Measurements from ENCODE around the gene HEPACAM.

The HEPACAM gene

GRCh38 chr11:124898263-124898680, 37.6 kb downstream of the HEPACAM start:
- H3K36me3 Mint-ChIP-seq, result no peaks in the 10 kb centered on the region
- peaks cover 7% of the 10 kb centered on the region for H3K27me3 Mint-ChIP-seq
- no peak overlapping the region for H3K27ac Mint-ChIP-seq
- H3K9me3 Mint-ChIP-seq (ENCODE audit: low read depth), result no peaks in the 10 kb centered on the region
- H3K4me1 Mint-ChIP-seq (ENCODE audit: low read depth), result peaks cover 5% of the 10 kb centered on the region
- no peak overlapping the region for H3K4me3 Mint-ChIP-seq

- H3K36me3 Mint-ChIP-seq, result no peaks in the 10 kb centered on the region
- no peak within 1 kb of the TSS for H3K27ac Mint-ChIP-seq
- no peak within 1 kb of the TSS for H3K4me3 Mint-ChIP-seq
- no peaks in the 10 kb centered on the region for H3K9me3 Mint-ChIP-seq (ENCODE audit: low read depth)
- peaks cover 9% of the 10 kb centered on the region for H3K4me1 Mint-ChIP-seq (ENCODE audit: low read depth)
- peaks cover 7% of the 10 kb centered on the region for H3K27me3 Mint-ChIP-seq
These were observed 38.1 kb downstream of the HEPACAM start, which contains the start of gene ROBO4 for GRCh38 chr11:124897674-124898262. Gene ROBO4 (minus strand): TSS chr11:124897865. CDS start chr11:124897795, 70 bp downstream.

GRCh38 chr11:124896821-124897391, 38.9 kb downstream of the HEPACAM start:
- Mint-ChIP-seq H3K4me1 (ENCODE audit: low read depth) (peaks cover 9% of the 10 kb centered on the region), H3K27me3 (peaks cover 7% of the 10 kb centered on the region), H3K9me3 (ENCODE audit: low read depth) (no peaks in the 10 kb centered on the region), H3K27ac (no peak overlapping the region), H3K36me3 (no peaks in the 10 kb centered on the region), H3K4me3 (no peak overlapping the region)

DNA sequence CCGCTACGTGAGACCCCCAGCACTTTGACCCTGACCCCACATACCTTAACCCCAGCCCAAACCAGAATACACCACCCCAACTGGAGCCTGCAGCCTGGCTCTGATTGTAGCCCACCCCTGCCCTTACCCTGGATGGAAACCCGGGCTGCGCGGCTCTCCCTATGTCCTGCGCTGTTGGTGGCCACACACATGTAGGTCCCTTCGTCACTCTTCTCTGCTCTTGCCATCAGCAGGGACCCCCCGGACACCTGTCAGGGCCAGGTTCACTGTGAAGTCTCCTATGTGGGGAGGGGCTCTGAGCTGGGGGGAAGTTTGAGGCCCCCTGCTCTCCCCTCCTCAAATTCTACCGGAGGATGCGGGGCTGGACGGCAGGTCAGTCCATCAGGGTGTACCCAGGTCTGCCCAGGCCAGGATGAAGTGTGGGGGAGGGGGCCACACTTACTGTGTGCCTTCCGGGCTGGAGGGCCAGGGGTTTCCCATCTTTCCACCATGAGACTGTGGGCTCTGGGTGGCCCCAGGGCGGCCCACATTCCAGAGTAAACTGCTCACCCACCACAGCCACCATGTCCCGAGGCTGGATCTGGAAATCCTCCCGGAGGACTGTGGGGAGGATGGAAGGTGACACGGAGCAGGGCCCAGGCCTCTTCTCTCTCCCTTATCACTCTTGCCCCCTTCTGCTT, 39.6 kb downstream of the HEPACAM start:
- H3K9me3 Mint-ChIP-seq (ENCODE audit: low read depth), result no peaks in the 10 kb centered on the region
- no peak overlapping the region for H3K27ac Mint-ChIP-seq
- H3K4me3 Mint-ChIP-seq, result no peak overlapping the region
- H3K4me1 Mint-ChIP-seq (ENCODE audit: low read depth), result peaks cover 9% of the 10 kb centered on the region
- peaks cover 5% of the 10 kb centered on the region for H3K27me3 Mint-ChIP-seq
- no peaks in the 10 kb centered on the region for H3K36me3 Mint-ChIP-seq

GRCh38 chr11:124895471-124895971, 40.3 kb downstream of the HEPACAM start:
- Mint-ChIP-seq H3K27ac (no peak overlapping the region), H3K9me3 (ENCODE audit: low read depth) (no peaks in the 10 kb centered on the region), H3K4me3 (no peak overlapping the region), H3K27me3 (peaks cover 2% of the 10 kb centered on the region), H3K4me1 (ENCODE audit: low read depth) (peaks cover 9% of the 10 kb centered on the region), H3K36me3 (no peaks in the 10 kb centered on the region)

- H3K27ac Mint-ChIP-seq, result no peak overlapping the region
- H3K4me1 Mint-ChIP-seq (ENCODE audit: low read depth), result peaks cover 9% of the 10 kb centered on the region
- no peaks in the 10 kb centered on the region for H3K36me3 Mint-ChIP-seq
- H3K9me3 Mint-ChIP-seq (ENCODE audit: low read depth), result no peaks in the 10 kb centered on the region
- no peak overlapping the region for H3K4me3 Mint-ChIP-seq
- peaks cover 2% of the 10 kb centered on the region for H3K27me3 Mint-ChIP-seq
These were observed 41.0 kb downstream of the HEPACAM start for GRCh38 chr11:124894606-124895430.

DNA sequence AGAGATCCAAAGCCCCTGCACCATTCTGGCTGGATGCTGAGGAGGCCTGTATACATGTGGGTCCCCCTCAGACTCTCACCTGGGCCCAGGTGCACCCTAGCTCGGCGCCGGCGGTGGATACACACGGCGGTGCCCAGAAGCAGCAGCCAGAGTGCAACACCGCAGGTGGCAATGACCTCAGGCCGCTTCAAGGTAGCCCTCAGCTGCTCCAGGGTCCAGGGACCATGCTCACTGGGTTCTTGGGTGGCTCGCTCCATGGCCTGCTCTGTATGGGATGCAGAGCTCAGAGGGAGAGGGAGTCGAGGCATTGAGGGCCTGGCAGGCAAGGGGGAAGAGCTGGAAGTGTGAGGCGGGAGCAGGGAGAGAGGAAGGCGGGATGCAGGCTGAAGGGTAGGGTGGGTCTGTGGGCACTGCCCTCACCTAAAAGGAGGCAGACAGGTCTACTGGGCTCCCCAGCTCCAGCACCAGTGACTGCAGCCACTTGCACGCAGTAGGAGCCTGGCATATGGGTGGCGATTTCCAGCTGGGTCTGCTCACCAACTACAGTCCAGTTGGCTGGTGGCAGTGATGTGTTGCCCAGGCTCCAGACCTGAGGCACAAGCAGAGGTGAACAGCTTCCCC, 42.0 kb downstream of the HEPACAM start:
- no peaks in the 10 kb centered on the region for H3K36me3 Mint-ChIP-seq

GRCh38 chr11:124892750-124893454, 42.9 kb downstream of the HEPACAM start:
- Mint-ChIP-seq H3K4me1 (ENCODE audit: low read depth) (peaks cover 7% of the 10 kb centered on the region), H3K36me3 (no peaks in the 10 kb centered on the region), H3K4me3 (no peak overlapping the region), H3K27me3 (peaks cover 2% of the 10 kb centered on the region), H3K9me3 (ENCODE audit: low read depth) (no peaks in the 10 kb centered on the region), H3K27ac (no peak overlapping the region)

More for the DNA sequence above, 42.0 kb downstream of the HEPACAM start:
- H3K27ac Mint-ChIP-seq, result no peak overlapping the region
- no peaks in the 10 kb centered on the region for H3K9me3 Mint-ChIP-seq (ENCODE audit: low read depth)
- no peak overlapping the region for H3K4me3 Mint-ChIP-seq
- no peaks in the 10 kb centered on the region for H3K27me3 Mint-ChIP-seq
- peaks cover 9% of the 10 kb centered on the region for H3K4me1 Mint-ChIP-seq (ENCODE audit: low read depth)

DNA sequence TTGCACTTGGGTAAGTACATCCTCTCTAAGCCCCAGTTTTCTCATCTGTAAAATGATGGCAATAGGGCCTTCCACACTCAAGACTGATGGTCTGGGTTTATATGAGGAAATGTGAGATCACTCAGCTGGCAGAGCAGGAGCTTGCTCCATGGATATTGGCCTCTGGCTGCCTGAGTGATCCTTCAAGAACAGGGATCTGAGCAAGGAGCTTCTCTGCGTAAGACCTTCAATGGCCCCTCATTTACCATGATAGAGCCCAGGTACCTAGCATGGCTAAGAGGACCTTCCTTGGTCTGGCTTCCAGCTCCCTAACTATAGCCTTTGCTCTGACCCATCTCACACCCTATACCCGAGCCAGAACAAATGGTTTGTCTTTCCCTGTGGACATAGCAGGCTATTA, 43.7 kb downstream of the HEPACAM start:
- Mint-ChIP-seq H3K4me3 (no peak overlapping the region), H3K27ac (no peak overlapping the region), H3K9me3 (ENCODE audit: low read depth) (no peaks in the 10 kb centered on the region), H3K36me3 (no peaks in the 10 kb centered on the region), H3K4me1 (ENCODE audit: low read depth) (peaks cover 4% of the 10 kb centered on the region), H3K27me3 (peaks cover 2% of the 10 kb centered on the region)

GRCh38 chr11:124891373-124891861, 44.4 kb downstream of the HEPACAM start:
- Mint-ChIP-seq H3K4me1 (ENCODE audit: low read depth) (peaks cover 4% of the 10 kb centered on the region), H3K36me3 (no peaks in the 10 kb centered on the region), H3K27ac (no peak overlapping the region), H3K9me3 (ENCODE audit: low read depth) (no peaks in the 10 kb centered on the region), H3K27me3 (peaks cover 2% of the 10 kb centered on the region), H3K4me3 (no peak overlapping the region)

GRCh38 chr11:124890683-124891372, 45.0 kb downstream of the HEPACAM start:
- Mint-ChIP-seq H3K36me3 (no peaks in the 10 kb centered on the region), H3K27ac (no peak overlapping the region), H3K4me1 (ENCODE audit: low read depth) (peaks cover 4% of the 10 kb centered on the region), H3K9me3 (ENCODE audit: low read depth) (no peaks in the 10 kb centered on the region), H3K4me3 (no peak overlapping the region), H3K27me3 (peaks cover 5% of the 10 kb centered on the region)

- H3K27ac Mint-ChIP-seq, result no peak overlapping the region
- no peak overlapping the region for H3K4me3 Mint-ChIP-seq
- peaks cover 5% of the 10 kb centered on the region for H3K27me3 Mint-ChIP-seq
- no peaks in the 10 kb centered on the region for H3K9me3 Mint-ChIP-seq (ENCODE audit: low read depth)
- H3K36me3 Mint-ChIP-seq, result no peaks in the 10 kb centered on the region
- peaks cover 4% of the 10 kb centered on the region for H3K4me1 Mint-ChIP-seq (ENCODE audit: low read depth)
These were observed 45.7 kb downstream of the HEPACAM start for GRCh38 chr11:124890151-124890550.
